Measurements from ENCODE around the gene ZNF722. TPM values are rescaled to one million over a fixed set of nuclear protein-coding genes. Genes with fewer than 3 reads are reported as not detected.

The ZNF722 gene
- not detected for total RNA-seq

GRCh38 chr7:63998549-63998948, at the start of gene ZNF722:
Gene ZNF722 (plus strand): TSS chr7:63998849. CDS start chr7:63998962, 113 bp downstream.
- no peak for TF ChIP-seq CTCF (IDR thresholded peaks at IDR 0.05; ENCODE audit: low read depth)

- TF ChIP-seq CTCF (IDR thresholded peaks at IDR 0.05; ENCODE audit: low read depth): no peak
Observed at GRCh38 chr7:63953181-63953580, 45.5 kb upstream of the ZNF722 start.

GRCh38 chr7:63968629-63969028, 30.0 kb upstream of the ZNF722 start:
- TF ChIP-seq CTCF (IDR thresholded peaks at IDR 0.05; ENCODE audit: low read depth): no peak

- TF ChIP-seq CTCF (IDR thresholded peaks at IDR 0.05; ENCODE audit: low read depth): no peak
Observed at GRCh38 chr7:64035388-64035787, 36.7 kb downstream of the ZNF722 start.

GRCh38 chr7:64037095-64037494, 38.4 kb downstream of the ZNF722 start:
- no peak for TF ChIP-seq CTCF (IDR thresholded peaks at IDR 0.05; ENCODE audit: low read depth)

- TF ChIP-seq CTCF (IDR thresholded peaks at IDR 0.05; ENCODE audit: low read depth): no peak
Observed at GRCh38 chr7:64045301-64046040, 46.8 kb downstream of the ZNF722 start, which contains the start of gene ZNF727. Gene ZNF727 (plus strand): TSS chr7:64045434. CDS start chr7:64045622, 188 bp downstream.

GRCh38 chr7:64046041-64046389, 47.4 kb downstream of the ZNF722 start:
- no peak for TF ChIP-seq CTCF (IDR thresholded peaks at IDR 0.05; ENCODE audit: low read depth)

Small RNAs within 50 kb of the gene (small RNA-seq; reads per million reads assigned to genes)
- not detected for gene AC092634.1
- gene AC092634.7: not detected
- not detected for gene VN1R36P

Other genes with a start within 250 kb of the ZNF722 start
- gene ZNF727, start 46.6 kb downstream of the ZNF722 start, total RNA-seq: 1 to 10 TPM in 3 of 4 donors, under 1 TPM in 1; 0.94 to 7.7 (median 2.3) TPM
- gene ZNF735, start 208.4 kb downstream of the ZNF722 start, total RNA-seq: not detected
- not detected for gene ZNF679, start 229.6 kb downstream of the ZNF722 start, total RNA-seq

Data from subcutaneous adipose tissue (tissue), 4 donors.